Hepatocyte (in vitro differentiated cells): ENCODE measurements around the gene CD37. TPM values are rescaled to one million over a fixed set of nuclear protein-coding genes. Genes with fewer than 3 reads are reported as not detected.

ENCODE experiments used
- DNase-seq: peaks from one replicate; pipeline ENCODE4 v3.0.0-alpha.2; 2016; ENCODE audit warnings: low spot score
- H2AFZ ChIP-seq: fragments of 200-600 bp; sonication (generic); 2 replicates; pipeline ENCODE4 v1.6.0; 2016; ENCODE audit warnings: antibody characterized with exemption, mild to moderate bottlenecking
- H3K27ac ChIP-seq: fragments of 200-600 bp; sonication (generic); 2 replicates; pipeline ENCODE4 v1.5.1; 2016; ENCODE audit warnings: mild to moderate bottlenecking
- H3K27me3 ChIP-seq: fragments of 200-600 bp; sonication (generic); 2 replicates; pipeline ENCODE4 v1.6.1; 2016
- H3K36me3 ChIP-seq: fragments of 200-600 bp; sonication (generic); replicated peaks from 2 replicates; pipeline ENCODE4 v1.5.1; 2016; ENCODE audit warnings: low read depth; ENCODE audit not compliant: insufficient read depth
- H3K4me1 ChIP-seq: fragments of 200-600 bp; sonication (generic); 2 replicates; pipeline ENCODE4 v1.5.1; 2016; ENCODE audit warnings: mild to moderate bottlenecking, moderate library complexity; ENCODE audit not compliant: insufficient read depth
- H3K4me2 ChIP-seq: fragments of 200-600 bp; sonication (generic); 2 replicates; pipeline ENCODE4 v1.6.0; 2016
- H3K4me3 ChIP-seq: fragments of 200-600 bp; sonication (generic); 2 replicates; pipeline ENCODE4 v1.5.1; 2016; ENCODE audit warnings: mild to moderate bottlenecking
- H3K79me2 ChIP-seq: fragments of 200-600 bp; sonication (generic); 2 replicates; pipeline ENCODE4 v1.6.0; 2017; ENCODE audit warnings: mild to moderate bottlenecking
- H3K9me2 ChIP-seq: fragments of 200-600 bp; sonication (generic); replicated peaks from 2 replicates; pipeline ENCODE4 v1.6.0; 2017; ENCODE audit warnings: mild to moderate bottlenecking; ENCODE audit not compliant: insufficient read depth
- H3K9me3 ChIP-seq: fragments of 200-600 bp; sonication (generic); 2 replicates; pipeline ENCODE4 v1.5.1; 2016; ENCODE audit warnings: low read depth, mild to moderate bottlenecking
- H4K20me1 ChIP-seq: fragments of 200-600 bp; sonication (generic); 2 replicates; pipeline ENCODE4 v1.6.0; 2016; ENCODE audit warnings: mild to moderate bottlenecking; ENCODE audit not compliant: insufficient read depth, poor library complexity, severe bottlenecking
- CTCF ChIP-seq: fragments of 200-600 bp; sonication (generic); IDR thresholded peaks from 2 replicates; pipeline ENCODE4 v1.5.1; 2016; ENCODE audit warnings: antibody characterized with exemption, mild to moderate bottlenecking; ENCODE audit not compliant: poor library complexity
- EZH2 ChIP-seq: fragments of 200-600 bp; sonication (generic); IDR thresholded peaks from 2 replicates; pipeline ENCODE4 v1.6.1; 2016; ENCODE audit warnings: antibody characterized with exemption, mild to moderate bottlenecking, borderline replicate concordance
- EZH2phosphoT487 ChIP-seq: fragments of 200-600 bp; sonication (generic); IDR thresholded peaks from one replicate; pipeline ENCODE4 v1.6.1; 2018; ENCODE audit warnings: antibody characterized with exemption, mild to moderate bottlenecking, low read depth, moderate library complexity; ENCODE audit not compliant: unreplicated experiment, severe bottlenecking
- WGBS: methylation state at CpG from one replicate; pipeline ENCODE4 v1.1.6; 2016; ENCODE audit warnings: low lambda C conversion rate; ENCODE audit errors: missing lambda C conversion rate; 5-methylcytosine and 5-hydroxymethylcytosine counted together
- polyA plus RNA-seq: library from polyadenylated mRNA; unstranded; fragments of >200 nt; fragmentation: Nextera tagmentation; extraction: Ambion mirVana; gene quantifications from 2 replicates; pipeline ENCODE4 v1.2.1, GENCODE V29; 2016
- total RNA-seq: library from RNA; depleted of rRNA; stranded (reverse); fragments of >200 nt; gene quantifications from 2 replicates; pipeline ENCODE4 v1.2.3, GENCODE V29; 2014

CD37 gene
- total and polyA plus RNA-seq, 2 experiments from 2014 or later = 0.27 to 12.4 TPM

GRCh38 chr19:49362929-49363267 lies 27.7 kb downstream of the CD37 start:
- H3K9me3 ChIP-seq = no peaks in the 10 kb centered on the region
- WGBS = under 1% methylated on average over 14 of the region's 14 CpGs
- H3K4me1 ChIP-seq = no peaks in the 10 kb centered on the region
- H3K27me3 ChIP-seq = no peaks in the 10 kb centered on the region
- H2AFZ ChIP-seq = peak overlapping the region; percentile 8
- TF ChIP-seq EZH2 (no peak), EZH2phosphoT487 (no peak), CTCF (no peak)
- peak overlapping the region; percentile 95 for H3K4me3 ChIP-seq
- DNase-seq = peak; percentile 65
- H3K4me2 ChIP-seq = peak overlapping the region; percentile 75
- no peaks in the 10 kb centered on the region for H3K9me2 ChIP-seq
- H4K20me1 ChIP-seq = no peaks in the 10 kb centered on the region
- peaks cover 35% of the 10 kb centered on the region for H3K79me2 ChIP-seq
- no peaks in the 10 kb centered on the region for H3K36me3 ChIP-seq
- peak overlapping the region; percentile 98 for H3K27ac ChIP-seq

DNA sequence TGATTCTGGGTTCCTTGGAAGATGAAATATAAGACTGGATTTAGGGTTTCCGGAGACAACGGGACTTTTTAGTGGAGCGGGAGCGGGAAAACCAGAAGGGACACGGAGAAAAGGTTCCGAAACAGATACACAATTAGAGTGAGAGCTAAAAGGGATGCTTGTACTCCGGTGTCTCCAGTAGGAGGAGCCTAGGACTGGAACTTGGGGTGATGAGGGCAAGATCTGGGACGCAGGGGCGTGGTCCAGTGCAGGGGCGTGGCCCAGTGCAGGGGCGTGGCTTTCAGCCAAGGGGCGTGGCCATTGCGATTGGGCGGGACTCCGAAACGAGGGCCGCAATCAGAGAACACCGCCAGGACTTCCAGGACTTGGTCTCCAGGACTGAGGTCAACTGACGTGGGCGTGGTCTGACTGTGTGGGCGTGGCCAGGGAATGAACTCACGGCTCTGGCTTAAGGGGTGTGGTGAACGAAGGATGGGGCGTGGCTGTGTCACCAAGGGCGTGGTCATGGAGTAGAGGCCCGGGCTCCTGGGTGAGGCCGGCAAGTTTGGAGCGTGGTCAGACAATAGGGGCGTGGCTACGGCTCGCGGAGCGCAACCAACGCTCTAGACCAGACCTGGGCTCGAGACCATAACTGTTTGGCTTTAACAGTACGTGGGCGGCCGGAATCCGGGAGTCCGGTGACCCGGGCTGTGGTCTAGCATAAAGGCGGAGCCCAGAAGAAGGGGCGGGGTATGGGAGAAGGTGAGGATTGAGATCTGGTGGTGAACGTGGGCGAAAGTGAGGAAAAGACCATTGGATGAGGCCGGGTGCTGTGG lies 28.3 kb downstream of the CD37 start, which contains the start of gene DKKL1:
DKKL1 (plus strand) TSS at position 610 of the 815 bp plus-strand sequence; CDS start at position 732, 122 bp downstream.
- H3K4me1 ChIP-seq = no peaks in the 10 kb centered on the region
- peak within 1 kb of the TSS; percentile 98 for H3K27ac ChIP-seq
- DNase-seq = peak; percentile 98
- TF ChIP-seq EZH2phosphoT487 (no peak), EZH2 (no peak), CTCF (peak; percentile 12)
- H3K27me3 ChIP-seq = no peaks in the 10 kb centered on the region
- 4% methylated on average over 46 of the region's 46 CpGs for WGBS
- H3K36me3 ChIP-seq = no peaks in the 10 kb centered on the region
- peak within 1 kb of the TSS; percentile 49 for H2AFZ ChIP-seq
- no peaks in the 10 kb centered on the region for H4K20me1 ChIP-seq
- peaks cover 35% of the 10 kb centered on the region for H3K79me2 ChIP-seq
- H3K4me3 ChIP-seq = peak within 1 kb of the TSS; percentile 95
- peak within 1 kb of the TSS; percentile 75 for H3K4me2 ChIP-seq
- H3K9me3 ChIP-seq = no peaks in the 10 kb centered on the region
- H3K9me2 ChIP-seq = no peaks in the 10 kb centered on the region

- Histone ChIP-seq H3K27ac (peak overlapping the region; percentile 74), H4K20me1 (no peaks in the 10 kb centered on the region), H2AFZ (peak overlapping the region; percentile 49), H3K79me2 (peaks cover 29% of the 10 kb centered on the region), H3K4me1 (no peaks in the 10 kb centered on the region), H3K27me3 (no peaks in the 10 kb centered on the region), H3K9me3 (no peaks in the 10 kb centered on the region), H3K4me2 (peak overlapping the region; percentile 71), H3K9me2 (no peaks in the 10 kb centered on the region), H3K36me3 (no peaks in the 10 kb centered on the region), H3K4me3 (peak overlapping the region; percentile 6)
- no peak for DNase-seq
- TF ChIP-seq EZH2phosphoT487 (no peak), EZH2 (no peak), CTCF (no peak)
- WGBS = 80% methylated on average over 25 of the region's 27 CpGs
These were observed 29.0 kb downstream of the CD37 start for GRCh38 chr19:49364083-49364737.
